ENCODE measurements around the gene TMEM97. TPM values are rescaled to one million over a fixed set of nuclear protein-coding genes. Genes with fewer than 3 reads are reported as not detected.
A peak's percentile ranks its signal among the peaks of the same experiment; 100 is the strongest.

TMEM97 gene
- polyA plus RNA-seq, 1 experiment, result 16.1 TPM

DNA sequence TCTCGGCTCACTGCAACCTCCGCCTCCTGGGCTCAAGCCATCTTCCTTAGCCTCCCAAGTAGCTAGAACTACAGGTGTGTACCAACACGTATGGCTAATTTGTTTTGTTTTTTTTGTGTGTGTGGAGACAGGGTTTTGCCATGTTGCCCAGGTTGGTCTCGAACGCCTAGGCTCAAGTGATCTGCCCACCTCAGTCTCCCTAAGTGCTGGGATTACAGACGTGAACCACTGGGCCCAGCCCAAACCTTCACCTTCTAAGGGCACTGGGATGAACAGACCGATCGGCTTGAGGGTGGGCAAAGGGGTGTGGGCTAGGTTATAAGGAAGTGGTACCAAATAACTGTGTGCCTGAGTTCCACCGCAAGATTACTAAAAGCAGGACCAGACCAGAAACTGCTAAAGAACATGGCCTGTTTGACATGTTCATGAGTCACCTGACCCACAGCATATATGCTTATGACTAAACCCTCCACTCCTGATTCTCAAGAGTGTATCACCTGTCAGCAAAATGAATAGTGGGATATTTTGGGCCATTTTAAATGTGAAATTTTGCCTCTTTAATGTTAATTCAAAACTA is 8.1 kb downstream of the TMEM97 start:
- no peak overlapping the region for H3K27ac ChIP-seq (ENCODE audit: low read depth, low read length)
- H3K4me3 ChIP-seq (ENCODE audit: low read depth, low read length), result no peak overlapping the region
- TF ChIP-seq, protein P1, sequence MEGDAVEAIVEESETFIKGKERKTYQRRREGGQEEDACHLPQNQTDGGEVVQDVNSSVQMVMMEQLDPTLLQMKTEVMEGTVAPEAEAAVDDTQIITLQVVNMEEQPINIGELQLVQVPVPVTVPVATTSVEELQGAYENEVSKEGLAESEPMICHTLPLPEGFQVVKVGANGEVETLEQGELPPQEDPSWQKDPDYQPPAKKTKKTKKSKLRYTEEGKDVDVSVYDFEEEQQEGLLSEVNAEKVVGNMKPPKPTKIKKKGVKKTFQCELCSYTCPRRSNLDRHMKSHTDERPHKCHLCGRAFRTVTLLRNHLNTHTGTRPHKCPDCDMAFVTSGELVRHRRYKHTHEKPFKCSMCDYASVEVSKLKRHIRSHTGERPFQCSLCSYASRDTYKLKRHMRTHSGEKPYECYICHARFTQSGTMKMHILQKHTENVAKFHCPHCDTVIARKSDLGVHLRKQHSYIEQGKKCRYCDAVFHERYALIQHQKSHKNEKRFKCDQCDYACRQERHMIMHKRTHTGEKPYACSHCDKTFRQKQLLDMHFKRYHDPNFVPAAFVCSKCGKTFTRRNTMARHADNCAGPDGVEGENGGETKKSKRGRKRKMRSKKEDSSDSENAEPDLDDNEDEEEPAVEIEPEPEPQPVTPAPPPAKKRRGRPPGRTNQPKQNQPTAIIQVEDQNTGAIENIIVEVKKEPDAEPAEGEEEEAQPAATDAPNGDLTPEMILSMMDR (IDR thresholded peaks at IDR 0.05; ENCODE audit: low read depth, low read length), result no peak
- ChIA-PET POLR2A (no interaction called here), CTCF (no interaction called here)
- no peaks in the 10 kb centered on the region for H3K9me3 ChIP-seq (ENCODE audit: control insufficient read depth, insufficient read depth, low read length)
- DNase-seq (ENCODE audit: low read depth, low spot score), result no peak
- no peaks in the 10 kb centered on the region for H3K27me3 ChIP-seq (ENCODE audit: control insufficient read depth, insufficient read depth, low read length)

DNA sequence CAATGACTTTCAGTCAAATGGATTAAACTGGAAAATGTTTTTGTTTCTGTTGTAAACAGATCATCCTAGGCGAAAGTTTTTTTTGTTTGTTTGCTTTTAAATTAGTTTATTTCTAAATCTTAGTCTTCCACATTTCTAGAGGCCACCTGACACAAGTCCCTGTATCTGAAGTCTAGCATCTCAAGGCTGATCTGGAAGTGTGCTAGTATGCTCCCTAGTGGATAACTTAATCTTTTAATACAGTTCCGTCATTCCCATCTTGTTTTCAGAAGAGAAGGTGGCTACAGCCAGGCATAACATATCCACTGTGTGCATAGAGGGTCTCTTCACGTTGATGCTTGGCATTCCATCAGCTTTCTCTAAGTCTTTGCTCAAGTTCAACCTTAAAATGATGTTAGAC is 8.7 kb downstream of the TMEM97 start:
- ChIA-PET CTCF (interaction anchor here (0.7 to 1.2 kb wide), 2 partner anchors 96 to 434 kb away, joined by 4 to 5 read pairs; partner anchors contain the start of gene LYRM9), POLR2A (no interaction called here)
- no peak for DNase-seq (ENCODE audit: low read depth, low spot score)
- TF ChIP-seq, protein P1 (IDR thresholded peaks at IDR 0.05; ENCODE audit: low read depth, low read length), result peak; percentile 30; the same call in 1 of the 2 replicates
- no peak overlapping the region for H3K27ac ChIP-seq (ENCODE audit: low read depth, low read length)
- no peak overlapping the region for H3K4me3 ChIP-seq (ENCODE audit: low read depth, low read length)
- no peaks in the 10 kb centered on the region for H3K27me3 ChIP-seq (ENCODE audit: control insufficient read depth, insufficient read depth, low read length)
- H3K9me3 ChIP-seq (ENCODE audit: control insufficient read depth, insufficient read depth, low read length), result no peaks in the 10 kb centered on the region

DNA sequence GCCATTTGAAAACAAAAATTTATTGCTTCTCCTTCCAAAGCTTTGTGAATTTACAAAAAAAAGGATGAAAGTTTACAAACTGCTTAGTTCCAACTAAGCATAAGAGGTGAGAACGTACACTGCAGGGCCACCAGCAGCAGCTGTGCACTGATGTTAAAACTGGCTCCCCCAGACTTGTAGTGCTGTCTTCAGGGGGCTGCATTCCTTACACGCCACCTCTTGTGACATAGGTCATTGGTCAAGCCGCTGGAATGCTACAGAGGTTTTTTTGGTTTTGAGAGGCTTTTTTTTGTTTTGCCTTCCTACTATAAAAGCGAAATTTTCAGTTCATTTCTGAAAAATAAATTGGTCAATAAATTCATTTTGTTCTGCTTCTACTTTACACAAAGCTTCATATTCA is 9.3 kb downstream of the TMEM97 start:
- DNase-seq (ENCODE audit: low read depth, low spot score), result no peak
- CTCF ChIA-PET, result interaction anchor here (0.6 to 1.2 kb wide), 3 partner anchors 97 to 435 kb away, joined by 3 to 5 read pairs (median 4); partner anchors contain the start of gene LYRM9
- TF ChIP-seq, protein P1 (IDR thresholded peaks at IDR 0.05; ENCODE audit: low read depth, low read length), result no peak
- no peaks in the 10 kb centered on the region for H3K27me3 ChIP-seq (ENCODE audit: control insufficient read depth, insufficient read depth, low read length)
- H3K9me3 ChIP-seq (ENCODE audit: control insufficient read depth, insufficient read depth, low read length), result no peaks in the 10 kb centered on the region
- POLR2A ChIA-PET, result no interaction called here
- H3K27ac ChIP-seq (ENCODE audit: low read depth, low read length), result no peak overlapping the region
- H3K4me3 ChIP-seq (ENCODE audit: low read depth, low read length), result no peak overlapping the region

DNA sequence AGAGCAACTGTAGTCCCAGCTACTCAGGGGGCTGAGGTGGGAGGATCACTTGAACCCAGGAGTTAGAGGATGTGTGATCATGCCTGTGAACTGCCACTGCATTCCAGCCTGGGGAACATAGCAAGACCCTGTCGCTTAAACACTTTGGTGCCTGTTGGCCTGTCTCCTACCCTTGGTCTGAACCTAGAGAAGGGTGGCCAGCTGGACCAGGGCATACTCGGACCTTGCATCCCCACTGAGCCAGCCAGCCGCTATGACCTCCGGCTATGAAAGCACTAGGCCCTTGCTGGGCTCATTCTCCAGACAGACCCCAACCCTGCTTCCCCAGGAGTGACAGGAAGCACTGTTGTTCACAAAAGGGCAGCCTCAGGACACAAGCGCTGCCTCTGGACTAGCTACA is 11.7 kb downstream of the TMEM97 start:
- ChIA-PET CTCF (interaction anchor here (1.0 to 1.2 kb wide), 3 partner anchors 11 to 525 kb away, joined by 3 to 4 read pairs (median 3); partner anchors contain the start of gene TMEM97), POLR2A (no interaction called here)
- Histone ChIP-seq H3K4me3 (ENCODE audit: low read depth, low read length) (no peak overlapping the region), H3K9me3 (ENCODE audit: control insufficient read depth, insufficient read depth, low read length) (no peaks in the 10 kb centered on the region; the same call in 1 of the 2 replicates), H3K27ac (ENCODE audit: low read depth, low read length) (no peak overlapping the region), H3K27me3 (ENCODE audit: control insufficient read depth, insufficient read depth, low read length) (no peaks in the 10 kb centered on the region)
- TF ChIP-seq, protein P1 (IDR thresholded peaks at IDR 0.05; ENCODE audit: low read depth, low read length), result no peak
- DNase-seq (ENCODE audit: low read depth, low spot score), result no peak

DNA sequence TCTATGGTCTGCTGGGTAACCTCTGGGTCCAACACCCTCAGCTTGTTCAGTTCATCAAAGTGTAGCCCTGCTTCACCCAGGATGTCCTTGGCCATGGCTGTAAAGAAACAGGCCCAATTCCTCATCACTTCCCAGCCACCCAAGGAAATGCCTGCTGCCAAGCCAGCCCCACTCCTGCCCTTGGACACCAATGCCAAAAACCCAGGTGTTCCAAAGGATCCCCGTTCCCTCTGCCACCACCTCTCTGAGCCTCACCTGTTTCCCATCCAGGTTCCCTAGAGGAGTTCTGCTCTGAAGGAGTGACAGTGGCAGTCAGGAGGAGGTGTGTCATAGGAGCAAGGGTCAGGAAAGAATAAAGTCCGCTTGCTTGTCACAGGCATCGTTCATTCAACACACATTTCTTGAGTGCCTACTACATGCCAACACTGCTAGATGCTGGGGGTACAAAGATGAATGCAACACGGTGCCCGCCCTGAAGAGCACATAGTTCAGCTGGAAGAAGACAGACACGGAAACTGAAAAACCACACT is 13.0 kb downstream of the TMEM97 start:
- H3K27me3 ChIP-seq (ENCODE audit: control insufficient read depth, insufficient read depth, low read length), result no peaks in the 10 kb centered on the region
- TF ChIP-seq, protein P1 (IDR thresholded peaks at IDR 0.05; ENCODE audit: low read depth, low read length), result no peak
- H3K9me3 ChIP-seq (ENCODE audit: control insufficient read depth, insufficient read depth, low read length), result no peaks in the 10 kb centered on the region; the same call in 1 of the 2 replicates
- POLR2A ChIA-PET, result no interaction called here
- no peak overlapping the region for H3K27ac ChIP-seq (ENCODE audit: low read depth, low read length)
- no peak for DNase-seq (ENCODE audit: low read depth, low spot score)
- CTCF ChIA-PET, result no interaction called here
- no peak overlapping the region for H3K4me3 ChIP-seq (ENCODE audit: low read depth, low read length)

Measured in AG04450 (cell line).